PFSK-1 (cell line): ENCODE results near the gene SV2C.

Experiments
- FOXP2 ChIP-seq: optimal IDR thresholded peaks from 2 replicates; pipeline ENCODE3; 2011; ENCODE audit warnings: borderline replicate concordance, control low read depth, inconsistent platforms; ENCODE audit not compliant: insufficient read depth; ENCODE audit errors: extremely low read length, extremely low read depth
- POLR2AphosphoS5 ChIP-seq: IDR thresholded peaks from 2 replicates; pipeline ENCODE4 v1.6.1; 2012; ENCODE audit warnings: low read depth, mild to moderate bottlenecking, control low read depth, low read length, moderate library complexity
- SIN3A ChIP-seq: IDR thresholded peaks from 2 replicates; pipeline ENCODE4 v1.6.1; 2012; ENCODE audit warnings: mild to moderate bottlenecking, low read length, moderate library complexity, borderline replicate concordance; ENCODE audit not compliant: insufficient read depth
- TAF1 ChIP-seq: IDR thresholded peaks from 2 replicates; pipeline ENCODE4 v1.6.1; 2012; ENCODE audit warnings: low read length, control low read depth, borderline replicate concordance; ENCODE audit not compliant: insufficient read depth
- TF ChIP-seq, protein P1 (sequence below), 2 experiments: IDR thresholded peaks; 2 replicates each; pipeline versions ENCODE4 v1.6.1 to v1.8.0; 2011 to 2012; ENCODE audit warnings: low read depth in 2 of 2, low read length in 2 of 2, control low read depth in 1 of 2, inconsistent platforms in 1 of 2, mild to moderate bottlenecking in 1 of 2, moderate library complexity in 1 of 2; ENCODE audit not compliant: insufficient read depth in 1 of 2

SV2C gene

DNA sequence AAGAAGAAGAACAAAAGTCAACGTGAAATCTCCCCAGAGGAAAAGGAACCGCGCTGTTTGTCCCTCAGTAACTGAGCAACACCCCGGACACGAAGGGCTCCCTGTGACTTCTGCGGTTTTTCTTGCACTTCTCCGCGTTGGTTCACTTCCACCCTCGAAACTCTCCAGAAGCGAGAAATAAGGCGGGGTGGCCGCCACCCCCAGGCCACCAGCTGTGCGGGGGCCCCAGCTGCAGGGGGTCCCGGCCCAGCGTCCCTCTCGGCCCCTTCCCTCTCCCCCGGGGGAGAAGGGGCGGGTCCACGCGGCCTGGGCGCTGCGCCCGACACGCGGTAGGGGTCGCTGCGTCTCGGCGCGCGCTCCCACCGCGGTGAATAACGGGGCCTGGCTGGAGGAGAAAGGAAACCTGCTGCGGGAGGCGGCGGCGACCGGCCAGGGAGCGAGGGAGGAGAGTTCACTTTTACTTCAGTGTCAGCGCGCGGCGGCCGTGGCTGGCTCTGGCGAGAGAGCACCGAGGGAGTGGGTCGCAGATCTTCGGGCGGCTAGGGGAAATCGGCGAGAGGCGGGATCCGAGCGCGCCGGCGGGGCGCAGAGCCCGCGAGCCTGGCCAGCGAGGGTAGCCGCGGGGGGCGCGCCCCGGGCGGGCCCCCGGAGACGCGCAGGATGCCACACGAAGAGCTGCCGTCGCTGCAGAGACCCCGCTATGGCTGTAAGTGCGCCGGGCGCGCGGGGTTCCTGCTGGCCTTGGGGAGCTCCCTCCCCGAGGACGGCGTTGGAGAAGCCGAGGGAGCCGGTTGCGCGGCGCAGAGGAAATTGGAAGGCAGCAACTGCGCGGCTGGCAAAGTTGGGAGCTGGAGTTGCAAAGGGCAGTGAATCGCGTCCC is 319.9 kb downstream of the SV2C start, which contains the start of gene IQGAP2:
Gene IQGAP2, plus strand, starts transcription at position 400 of the 880 bp plus-strand sequence. Its CDS starts 261 bp downstream, at position 661.
- TF ChIP-seq SIN3A (peak; percentile 84; the same call in 1 of the 2 replicates), TAF1 (no peak), POLR2AphosphoS5 (no peak), FOXP2 (peak; percentile 93)
- TF ChIP-seq, protein P1, sequence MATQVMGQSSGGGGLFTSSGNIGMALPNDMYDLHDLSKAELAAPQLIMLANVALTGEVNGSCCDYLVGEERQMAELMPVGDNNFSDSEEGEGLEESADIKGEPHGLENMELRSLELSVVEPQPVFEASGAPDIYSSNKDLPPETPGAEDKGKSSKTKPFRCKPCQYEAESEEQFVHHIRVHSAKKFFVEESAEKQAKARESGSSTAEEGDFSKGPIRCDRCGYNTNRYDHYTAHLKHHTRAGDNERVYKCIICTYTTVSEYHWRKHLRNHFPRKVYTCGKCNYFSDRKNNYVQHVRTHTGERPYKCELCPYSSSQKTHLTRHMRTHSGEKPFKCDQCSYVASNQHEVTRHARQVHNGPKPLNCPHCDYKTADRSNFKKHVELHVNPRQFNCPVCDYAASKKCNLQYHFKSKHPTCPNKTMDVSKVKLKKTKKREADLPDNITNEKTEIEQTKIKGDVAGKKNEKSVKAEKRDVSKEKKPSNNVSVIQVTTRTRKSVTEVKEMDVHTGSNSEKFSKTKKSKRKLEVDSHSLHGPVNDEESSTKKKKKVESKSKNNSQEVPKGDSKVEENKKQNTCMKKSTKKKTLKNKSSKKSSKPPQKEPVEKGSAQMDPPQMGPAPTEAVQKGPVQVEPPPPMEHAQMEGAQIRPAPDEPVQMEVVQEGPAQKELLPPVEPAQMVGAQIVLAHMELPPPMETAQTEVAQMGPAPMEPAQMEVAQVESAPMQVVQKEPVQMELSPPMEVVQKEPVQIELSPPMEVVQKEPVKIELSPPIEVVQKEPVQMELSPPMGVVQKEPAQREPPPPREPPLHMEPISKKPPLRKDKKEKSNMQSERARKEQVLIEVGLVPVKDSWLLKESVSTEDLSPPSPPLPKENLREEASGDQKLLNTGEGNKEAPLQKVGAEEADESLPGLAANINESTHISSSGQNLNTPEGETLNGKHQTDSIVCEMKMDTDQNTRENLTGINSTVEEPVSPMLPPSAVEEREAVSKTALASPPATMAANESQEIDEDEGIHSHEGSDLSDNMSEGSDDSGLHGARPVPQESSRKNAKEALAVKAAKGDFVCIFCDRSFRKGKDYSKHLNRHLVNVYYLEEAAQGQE (IDR thresholded peaks at IDR 0.05; ENCODE audit: insufficient read depth in 1 of 2, low read depth in 2 of 2, low read length in 2 of 2) = no peak
